ENCODE measurements around the gene SOWAHA.

SOWAHA gene

DNA sequence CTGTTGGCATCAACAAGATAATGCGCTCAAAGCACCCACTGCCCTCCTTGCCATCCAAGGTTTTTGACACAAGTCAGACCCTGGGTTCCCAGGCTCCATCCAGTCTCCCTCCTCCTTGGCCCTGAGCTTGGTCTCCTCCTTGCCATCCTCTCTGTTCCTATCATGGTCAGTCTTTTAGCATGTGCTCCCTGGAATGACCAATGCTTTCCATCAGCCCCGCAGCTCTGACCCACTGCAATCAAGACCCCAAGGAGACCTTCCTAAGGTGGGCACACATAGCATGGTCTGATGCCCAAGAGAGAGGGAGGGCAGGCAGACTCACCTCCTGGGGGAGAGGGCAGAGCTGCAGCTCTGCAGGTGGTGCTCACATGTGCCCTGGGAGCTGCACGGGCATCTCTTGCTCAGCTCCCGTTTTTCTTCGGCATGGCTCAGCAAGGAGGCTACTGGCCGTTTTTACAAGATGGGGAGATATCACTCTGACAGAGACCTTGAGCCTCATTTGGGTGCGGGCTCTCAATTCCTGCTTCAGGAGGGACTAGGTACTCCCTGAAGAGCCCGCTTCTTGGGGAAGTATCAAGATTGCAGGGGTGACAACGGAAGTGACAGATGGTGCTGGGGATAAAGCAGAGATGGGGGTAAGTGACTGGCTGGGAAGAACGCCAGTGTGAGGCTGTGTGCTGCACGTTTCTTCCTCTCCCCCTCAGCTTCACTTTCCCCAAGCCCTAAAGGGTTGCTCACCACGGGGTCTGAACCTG is 39.3 kb upstream of the SOWAHA start:
- no peak for DNase-seq
- Mint-ChIP-seq H3K4me3 (no peak overlapping the region), H3K4me1 (peaks cover 11% of the 10 kb centered on the region), H3K27me3 (peaks cover 61% of the 10 kb centered on the region), H3K36me3 (no peaks in the 10 kb centered on the region), H3K9me3 (no peaks in the 10 kb centered on the region), H3K27ac (no peak overlapping the region)
- CTCF ChIA-PET, result interaction anchor here (0.6 to 1.8 kb wide), 2 partner anchors 19 to 387 kb away, joined by 3 to 7 read pairs; no protein-coding TSS in a partner anchor

DNA sequence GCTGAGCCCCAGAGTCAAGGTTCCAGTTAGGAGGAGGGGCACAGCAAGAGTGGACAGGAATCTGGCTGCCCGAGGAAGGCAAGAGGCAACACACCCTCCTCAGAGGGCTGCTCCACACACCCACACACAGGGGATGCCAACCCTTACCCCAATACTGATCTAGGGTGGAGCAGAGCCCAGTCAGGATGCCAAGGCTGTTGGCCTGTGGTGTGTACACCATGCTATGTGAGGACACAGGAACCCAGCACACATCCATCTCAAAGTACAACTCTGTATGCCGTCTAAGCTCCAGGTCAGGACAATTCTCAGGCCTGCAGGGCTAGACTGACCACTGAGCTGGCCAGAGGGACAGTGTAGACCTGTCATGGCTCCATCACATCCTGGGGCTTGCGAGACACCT is 38.7 kb upstream of the SOWAHA start:
- Mint-ChIP-seq H3K27ac (no peak overlapping the region), H3K9me3 (no peaks in the 10 kb centered on the region), H3K36me3 (no peaks in the 10 kb centered on the region), H3K4me3 (no peak overlapping the region), H3K27me3 (peaks cover 65% of the 10 kb centered on the region), H3K4me1 (peaks cover 14% of the 10 kb centered on the region)
- DNase-seq, result no peak
- CTCF ChIA-PET, result interaction anchor here (1.8 kb wide), 1 partner anchor 20 kb away, joined by 7 read pairs; no protein-coding TSS in a partner anchor

DNA sequence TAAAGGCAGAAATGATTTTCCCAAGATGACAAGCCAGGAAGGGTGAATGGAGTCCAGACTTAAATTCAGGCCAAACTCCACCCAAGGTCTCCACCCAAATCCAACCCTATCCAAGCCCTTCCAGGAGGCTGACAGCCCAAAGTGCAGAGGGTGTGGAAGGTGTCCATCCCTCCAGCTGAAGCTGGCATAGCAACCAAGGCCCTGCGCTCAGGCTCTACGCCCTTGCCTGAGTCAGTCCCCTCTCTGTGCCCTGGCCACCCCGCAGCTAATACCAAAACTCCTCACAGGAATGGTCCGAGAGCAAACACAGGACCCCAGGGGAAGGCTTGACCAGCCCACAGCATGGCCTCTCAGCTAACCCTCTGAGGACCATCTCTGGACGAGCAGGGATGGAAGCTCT is 38.2 kb upstream of the SOWAHA start:
- Mint-ChIP-seq H3K4me1 (peaks cover 17% of the 10 kb centered on the region), H3K36me3 (no peaks in the 10 kb centered on the region), H3K27me3 (peaks cover 70% of the 10 kb centered on the region), H3K27ac (no peak overlapping the region), H3K9me3 (no peaks in the 10 kb centered on the region), H3K4me3 (no peak overlapping the region)
- CTCF ChIA-PET, result no interaction called here
- no peak for DNase-seq

DNA sequence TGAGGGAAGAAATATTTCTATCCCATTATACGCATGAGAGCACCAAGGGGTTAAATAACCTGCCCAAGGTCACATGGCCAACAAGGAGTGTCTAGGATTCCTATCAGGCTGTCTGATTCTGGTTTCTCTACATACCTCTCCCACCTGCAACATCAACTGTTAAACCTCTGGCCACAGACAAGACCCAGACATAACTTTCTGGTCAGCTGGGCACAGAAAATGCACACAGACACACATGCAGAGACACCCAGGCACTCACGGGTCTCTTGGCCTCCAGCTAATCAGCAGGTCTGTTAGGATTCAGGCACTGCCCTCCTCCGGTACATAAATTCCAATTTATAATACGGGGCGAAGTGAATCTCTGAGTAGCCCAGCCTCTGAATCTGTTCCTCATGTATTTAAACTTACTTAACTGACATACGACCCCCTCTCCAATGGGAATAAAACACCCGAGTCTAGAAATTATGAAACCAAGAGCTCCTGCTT is 37.6 kb upstream of the SOWAHA start:
- H3K36me3 Mint-ChIP-seq, result no peaks in the 10 kb centered on the region
- H3K27me3 Mint-ChIP-seq, result peaks cover 72% of the 10 kb centered on the region
- peak overlapping the region; percentile 17 for H3K4me3 Mint-ChIP-seq
- peaks cover 23% of the 10 kb centered on the region for H3K4me1 Mint-ChIP-seq
- H3K9me3 Mint-ChIP-seq, result no peaks in the 10 kb centered on the region
- CTCF ChIA-PET, result interaction anchor here (0.8 kb wide), 1 partner anchor 45 kb away, joined by 3 read pairs; no protein-coding TSS in a partner anchor
- no peak overlapping the region for H3K27ac Mint-ChIP-seq
- no peak for DNase-seq

DNA sequence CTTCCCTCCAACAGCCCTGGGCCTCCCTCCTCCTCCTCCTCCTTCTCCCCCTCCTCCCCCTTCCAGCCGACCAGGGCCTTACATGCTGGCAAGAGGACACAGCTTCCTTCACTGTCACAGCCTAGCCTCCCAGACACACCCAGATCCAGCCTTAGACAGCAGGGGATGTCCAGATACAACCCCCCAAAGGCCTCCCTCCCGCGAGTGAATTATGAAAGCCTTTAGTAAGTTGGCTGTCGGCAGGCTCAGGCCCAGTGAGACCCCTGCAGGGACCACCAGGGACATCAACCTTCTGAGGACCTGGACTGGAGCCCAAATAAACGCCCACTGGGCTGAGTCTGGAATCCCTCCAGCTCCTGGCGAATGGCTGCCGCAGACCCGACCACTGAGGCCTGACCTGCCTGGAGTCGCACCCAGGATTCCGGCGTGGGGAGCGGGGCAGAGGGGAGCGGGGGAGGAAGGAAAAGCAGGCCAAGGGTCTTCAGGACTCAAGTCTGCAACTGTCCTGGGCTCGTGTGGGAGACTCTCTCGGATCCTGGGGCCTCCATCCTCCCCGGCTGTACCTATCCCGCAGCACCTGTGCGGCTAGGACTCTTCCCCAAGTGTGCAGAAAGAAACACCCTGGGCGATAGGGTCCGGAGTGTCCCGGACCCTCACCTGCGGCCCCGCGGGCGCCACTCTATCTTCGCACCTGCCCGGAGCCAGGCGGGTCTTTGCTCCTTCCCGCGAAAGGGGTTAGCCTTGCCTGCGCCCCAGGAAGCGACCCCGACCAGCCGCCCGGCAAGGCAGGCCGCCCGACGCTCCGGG is 36.8 kb upstream of the SOWAHA start:
- DNase-seq, result no peak
- no peak overlapping the region for H3K27ac Mint-ChIP-seq
- peak overlapping the region; percentile 67 for H3K4me3 Mint-ChIP-seq
- CTCF ChIA-PET, result interaction anchor here (0.8 kb wide), 1 partner anchor 44 kb away, joined by 3 read pairs; no protein-coding TSS in a partner anchor
- peaks cover 31% of the 10 kb centered on the region for H3K4me1 Mint-ChIP-seq
- H3K27me3 Mint-ChIP-seq, result peaks cover 75% of the 10 kb centered on the region
- H3K9me3 Mint-ChIP-seq, result no peaks in the 10 kb centered on the region
- H3K36me3 Mint-ChIP-seq, result no peaks in the 10 kb centered on the region

DNA sequence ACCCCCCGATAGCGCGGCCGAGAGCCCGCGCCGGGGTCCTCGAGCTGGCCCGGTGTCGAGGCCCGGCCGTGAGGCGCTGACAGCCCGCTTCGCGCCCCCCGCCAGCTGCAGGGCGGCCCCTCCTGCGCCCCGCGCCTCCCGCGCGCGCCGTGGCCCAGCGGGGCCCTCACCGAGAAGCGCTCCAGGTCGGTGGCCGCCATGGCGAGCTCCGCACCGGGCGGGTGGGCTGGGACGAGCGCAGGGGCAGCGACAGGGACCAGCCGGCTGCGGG is 36.2 kb upstream of the SOWAHA start:
- no peaks in the 10 kb centered on the region for H3K36me3 Mint-ChIP-seq
- H3K9me3 Mint-ChIP-seq, result no peaks in the 10 kb centered on the region
- no peak overlapping the region for H3K4me3 Mint-ChIP-seq
- CTCF ChIA-PET, result interaction anchor here (1.5 kb wide), 1 partner anchor 17 kb away, joined by 3 read pairs; no protein-coding TSS in a partner anchor
- no peak for DNase-seq
- peaks cover 77% of the 10 kb centered on the region for H3K27me3 Mint-ChIP-seq
- H3K27ac Mint-ChIP-seq, result no peak overlapping the region
- peaks cover 34% of the 10 kb centered on the region for H3K4me1 Mint-ChIP-seq

DNA sequence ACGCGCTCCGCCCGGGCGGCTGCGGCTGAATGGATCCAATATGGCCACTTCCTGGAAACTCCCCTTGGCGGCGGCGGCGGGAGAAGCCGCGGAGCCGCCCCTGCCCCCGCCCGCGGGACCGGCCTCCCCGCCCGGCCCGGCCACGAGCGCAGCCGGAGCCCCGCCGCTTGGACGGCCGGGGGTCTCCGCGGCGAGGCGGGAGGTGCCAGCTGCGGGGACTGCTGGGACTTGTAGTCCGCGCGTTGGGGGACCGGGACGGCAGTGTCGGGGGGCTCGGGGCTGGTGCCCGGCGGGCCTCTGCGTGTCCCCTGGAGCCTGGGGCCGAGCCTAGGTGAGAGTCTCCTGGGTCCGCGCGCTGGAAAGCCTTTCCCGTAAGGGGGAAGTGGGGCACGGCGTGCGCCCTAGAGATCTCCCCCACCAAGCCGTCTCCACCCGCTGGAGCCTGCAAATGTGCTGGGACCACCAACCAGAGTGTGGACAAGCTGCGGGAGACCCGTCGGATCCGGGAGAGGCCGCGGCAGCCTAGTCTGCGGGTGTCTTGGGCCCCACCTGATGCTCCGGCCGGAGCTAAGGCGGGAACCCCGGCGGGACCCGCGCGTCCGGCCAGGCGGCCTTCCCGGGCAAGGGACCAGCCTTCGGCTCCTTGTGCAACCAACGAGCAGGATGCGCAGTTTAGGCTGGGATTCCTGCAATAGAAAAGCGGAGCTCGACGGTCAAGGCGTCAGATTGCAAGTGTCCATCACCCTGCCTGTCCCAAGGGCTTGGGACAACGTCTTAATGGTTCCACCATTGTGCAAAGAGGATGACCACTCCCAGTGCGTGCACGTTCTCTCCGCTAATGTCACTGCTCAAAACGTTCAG is 35.7 kb upstream of the SOWAHA start, which contains the start of gene SEPTIN8:
Gene SEPTIN8 (minus strand): TSS at position 31 of the 861 bp plus-strand sequence. CDS start 102 bp downstream, outside the sequence.
- Mint-ChIP-seq H3K36me3 (no peaks in the 10 kb centered on the region), H3K9me3 (no peaks in the 10 kb centered on the region), H3K4me1 (peaks cover 34% of the 10 kb centered on the region), H3K27me3 (peaks cover 82% of the 10 kb centered on the region), H3K4me3 (peak within 1 kb of the TSS; percentile 69), H3K27ac (no peak within 1 kb of the TSS)
- peak; percentile 67 for DNase-seq
- CTCF ChIA-PET, result interaction anchor here (0.6 to 1.5 kb wide), 4 partner anchors 17 to 122 kb away, joined by 3 read pairs; partner anchors contain the start of gene KIF3A

DNA sequence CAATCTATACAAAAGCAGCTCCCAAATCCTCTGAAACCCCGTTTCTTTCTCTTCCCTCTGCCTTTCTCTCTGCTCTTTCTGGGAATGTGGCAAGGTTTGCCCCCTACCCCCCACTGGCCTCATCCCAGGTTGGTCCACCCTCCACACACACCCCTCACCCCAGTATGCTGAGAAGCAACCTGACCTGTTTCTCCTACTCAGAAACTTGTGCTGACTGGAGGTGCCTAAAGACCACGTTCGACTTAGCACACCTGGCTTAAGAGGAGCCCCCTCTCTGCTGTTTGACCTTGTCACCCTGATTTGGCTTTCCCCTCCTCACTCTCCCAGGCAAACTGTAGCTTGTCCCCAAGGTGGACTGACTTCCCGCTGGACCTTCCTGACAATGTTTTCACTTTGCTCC is 35.0 kb upstream of the SOWAHA start:
- DNase-seq, result no peak
- Mint-ChIP-seq H3K9me3 (no peaks in the 10 kb centered on the region), H3K27me3 (peaks cover 80% of the 10 kb centered on the region), H3K4me1 (peaks cover 34% of the 10 kb centered on the region), H3K27ac (no peak overlapping the region), H3K4me3 (peak overlapping the region; percentile 69), H3K36me3 (no peaks in the 10 kb centered on the region)
- CTCF ChIA-PET, result interaction anchor here (0.6 to 1.5 kb wide), 4 partner anchors 16 to 123 kb away, joined by 3 read pairs; partner anchors contain the start of gene KIF3A

DNA sequence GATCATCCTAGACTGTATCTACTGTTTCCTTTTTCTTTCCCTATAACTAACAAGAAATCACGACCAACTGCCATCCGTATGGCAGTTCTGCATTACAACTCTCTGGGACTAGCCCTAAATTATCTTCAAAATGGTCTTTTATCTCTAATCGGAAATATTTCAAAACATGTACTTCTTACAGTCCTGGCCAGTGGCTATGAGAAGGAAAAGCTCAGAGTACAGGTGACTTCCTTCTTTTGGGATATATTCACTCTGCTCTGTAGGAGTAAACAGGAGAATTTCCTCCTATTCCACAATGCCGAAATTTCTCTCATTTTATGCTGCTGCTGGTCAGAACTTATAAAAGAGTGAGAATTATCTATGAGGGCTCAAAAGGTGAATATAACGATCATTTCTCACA is 34.2 kb upstream of the SOWAHA start:
- Mint-ChIP-seq H3K9me3 (no peaks in the 10 kb centered on the region), H3K4me1 (peaks cover 34% of the 10 kb centered on the region), H3K27ac (no peak overlapping the region), H3K27me3 (peaks cover 82% of the 10 kb centered on the region), H3K36me3 (no peaks in the 10 kb centered on the region), H3K4me3 (no peak overlapping the region)
- CTCF ChIA-PET, result interaction anchor here (0.9 to 1.5 kb wide), 2 partner anchors 41 to 42 kb away, joined by 3 read pairs; partner anchors contain the start of gene KIF3A
- DNase-seq, result no peak

DNA sequence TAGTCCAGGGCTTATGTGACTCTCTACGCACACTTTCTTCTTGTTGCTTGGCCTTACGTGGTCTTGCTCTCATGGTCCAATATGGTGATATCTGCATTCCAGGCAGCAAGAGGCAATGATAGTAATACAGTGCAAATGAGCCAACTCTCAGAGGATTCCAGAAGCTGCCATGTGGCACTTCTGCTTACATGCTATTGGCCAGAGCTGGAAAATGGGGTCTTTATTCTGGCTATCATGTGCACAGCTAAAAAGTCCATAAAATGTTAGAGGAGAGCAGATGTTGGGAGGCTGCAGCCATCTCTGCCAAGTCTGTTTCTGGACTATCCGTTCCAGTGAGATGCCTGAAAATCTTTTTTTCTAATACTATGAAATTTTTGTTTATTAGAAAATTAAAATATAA is 33.1 kb upstream of the SOWAHA start:
- DNase-seq, result no peak
- Mint-ChIP-seq H3K4me1 (peaks cover 34% of the 10 kb centered on the region), H3K27ac (no peak overlapping the region), H3K27me3 (peaks cover 79% of the 10 kb centered on the region), H3K36me3 (no peaks in the 10 kb centered on the region), H3K4me3 (no peak overlapping the region), H3K9me3 (no peaks in the 10 kb centered on the region)
- CTCF ChIA-PET, result no interaction called here

DNA sequence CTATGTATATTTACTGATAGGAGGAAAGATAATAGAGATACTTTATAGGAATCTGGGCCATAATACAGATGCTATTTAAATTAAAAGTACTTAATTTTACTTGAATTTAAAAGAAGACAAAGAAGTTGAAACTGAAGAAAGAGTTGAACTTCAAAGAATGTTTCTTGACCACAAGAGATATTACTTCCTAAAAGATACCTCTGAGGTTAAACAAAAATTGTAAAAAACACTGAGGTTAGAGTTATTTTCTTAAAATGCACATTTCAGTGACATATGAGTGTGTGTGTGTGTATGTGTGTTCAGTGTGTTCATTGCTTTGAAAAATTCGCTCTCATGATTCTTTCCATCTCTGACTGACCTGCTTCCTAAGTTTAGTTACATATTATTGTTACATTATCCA is 32.5 kb upstream of the SOWAHA start:
- DNase-seq, result no peak
- CTCF ChIA-PET, result no interaction called here
- peaks cover 76% of the 10 kb centered on the region for H3K27me3 Mint-ChIP-seq
- H3K36me3 Mint-ChIP-seq, result no peaks in the 10 kb centered on the region
- H3K9me3 Mint-ChIP-seq, result no peaks in the 10 kb centered on the region
- peaks cover 34% of the 10 kb centered on the region for H3K4me1 Mint-ChIP-seq
- no peak overlapping the region for H3K4me3 Mint-ChIP-seq
- no peak overlapping the region for H3K27ac Mint-ChIP-seq

DNA sequence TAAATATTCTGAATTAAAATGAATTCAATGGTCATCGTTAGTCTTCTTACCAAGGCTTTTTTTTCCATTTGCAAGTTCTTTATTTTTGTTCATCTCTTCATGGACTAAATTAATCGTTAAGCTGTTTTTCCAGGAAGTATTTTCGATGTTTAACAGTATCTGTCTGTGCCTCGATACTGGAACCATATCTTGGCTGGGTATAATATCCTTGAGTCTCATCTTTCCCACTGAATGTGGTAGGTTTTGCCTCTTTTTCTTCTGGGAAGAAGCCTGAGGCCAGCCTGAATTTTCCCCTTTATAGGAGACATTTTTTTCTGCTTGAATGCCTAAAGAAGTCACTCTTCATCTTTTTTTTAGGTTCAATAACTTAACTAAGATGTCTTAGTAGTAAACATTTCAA is 32.1 kb upstream of the SOWAHA start:
- Mint-ChIP-seq H3K4me3 (no peak overlapping the region), H3K4me1 (peaks cover 33% of the 10 kb centered on the region), H3K27ac (no peak overlapping the region), H3K9me3 (no peaks in the 10 kb centered on the region), H3K27me3 (peaks cover 78% of the 10 kb centered on the region), H3K36me3 (no peaks in the 10 kb centered on the region)
- CTCF ChIA-PET, result interaction anchor here (2.1 kb wide), 1 partner anchor 27 kb away, joined by 4 read pairs; no protein-coding TSS in a partner anchor
- DNase-seq, result no peak

DNA sequence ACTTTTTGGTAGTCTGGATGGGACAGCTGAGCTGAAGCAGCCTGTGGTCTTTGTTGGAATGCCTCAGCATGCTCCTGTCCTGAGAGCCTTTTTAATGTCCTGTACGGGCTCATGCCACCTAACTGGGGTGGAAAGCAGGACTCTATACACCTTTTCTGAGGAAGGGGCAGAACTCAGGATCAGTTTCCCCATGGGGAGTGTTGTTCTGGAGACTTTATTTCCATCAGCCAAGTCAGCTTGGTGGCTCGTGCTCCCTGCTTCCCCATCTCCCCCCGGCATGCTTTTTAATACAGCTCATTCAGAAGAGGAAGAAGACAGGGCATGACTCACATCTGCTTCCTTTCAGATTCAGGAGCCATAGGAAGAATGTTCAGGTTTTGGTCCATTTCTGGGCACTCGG is 31.0 kb upstream of the SOWAHA start:
- Mint-ChIP-seq H3K4me3 (no peak overlapping the region), H3K36me3 (no peaks in the 10 kb centered on the region), H3K27me3 (peaks cover 78% of the 10 kb centered on the region), H3K27ac (no peak overlapping the region), H3K9me3 (no peaks in the 10 kb centered on the region), H3K4me1 (peaks cover 30% of the 10 kb centered on the region)
- no peak for DNase-seq
- CTCF ChIA-PET, result interaction anchor here (2.1 kb wide), 1 partner anchor 28 kb away, joined by 4 read pairs; no protein-coding TSS in a partner anchor
